HT1080 (cell line): ENCODE measurements around the gene SPINK5. TPM values are rescaled to one million over a fixed set of nuclear protein-coding genes. Genes with fewer than 3 reads are reported as not detected.
A peak's percentile ranks its signal among the peaks of the same experiment; 100 is the strongest.

Experiments used
- DNase-seq: peaks from one replicate; pipeline ENCODE4 v3.0.0-alpha.2; 2015; ENCODE audit warnings: low read depth
- total RNA-seq: library from RNA; depleted of rRNA; stranded (reverse); fragments of >200 nt; shearing (Covaris generic); gene quantifications from 2 replicates; pipeline ENCODE4 v1.2.3, GENCODE V29; 2014

Gene SPINK5
- total RNA-seq, 1 experiment from 2014 or later, result not detected

DNA sequence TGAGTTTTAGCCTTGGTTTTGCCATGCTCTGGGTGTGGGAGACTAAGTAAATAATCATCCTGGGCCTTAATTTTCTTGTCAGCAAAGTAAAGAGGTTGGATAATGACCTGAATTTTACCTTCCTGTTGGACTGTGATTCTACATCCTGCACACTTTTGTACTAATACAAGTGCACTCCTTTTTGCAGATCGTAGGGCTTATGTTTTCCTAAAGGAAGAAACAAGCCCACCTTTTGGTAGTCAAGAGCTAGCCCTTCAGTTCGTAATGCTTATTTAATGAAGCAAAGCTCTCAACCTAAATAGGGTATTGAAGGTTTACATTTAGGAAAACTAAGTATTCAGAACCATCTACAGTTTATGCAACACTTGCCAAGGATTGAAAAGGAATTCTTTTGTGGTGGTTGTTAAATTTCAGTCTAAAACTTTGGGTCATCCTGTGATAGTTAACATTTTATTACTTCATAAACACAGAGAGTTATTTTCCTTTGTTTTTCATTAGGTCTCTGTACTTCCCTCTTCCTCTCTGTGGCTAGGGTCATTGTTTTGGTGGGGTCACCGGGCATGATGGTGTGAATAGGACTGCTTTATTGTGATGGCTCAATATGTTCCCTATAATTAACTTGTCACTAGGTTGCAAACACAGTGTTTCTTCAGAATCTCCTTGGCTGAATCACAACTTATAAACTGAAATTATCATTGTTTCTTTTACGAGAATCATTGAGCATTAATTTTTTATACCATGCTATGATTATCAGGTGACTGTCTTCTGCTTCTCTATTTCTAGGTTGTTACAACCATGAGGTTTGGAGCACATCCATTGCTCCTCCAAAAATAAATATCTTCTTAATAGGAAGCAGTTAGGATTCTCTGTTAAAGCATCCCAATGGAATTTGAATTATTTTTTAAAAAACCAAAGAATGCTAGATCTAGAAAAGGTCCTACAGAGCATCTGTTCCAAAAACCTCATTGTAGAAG is 28.5 kb downstream of the SPINK5 start:
- no peak for DNase-seq

DNA sequence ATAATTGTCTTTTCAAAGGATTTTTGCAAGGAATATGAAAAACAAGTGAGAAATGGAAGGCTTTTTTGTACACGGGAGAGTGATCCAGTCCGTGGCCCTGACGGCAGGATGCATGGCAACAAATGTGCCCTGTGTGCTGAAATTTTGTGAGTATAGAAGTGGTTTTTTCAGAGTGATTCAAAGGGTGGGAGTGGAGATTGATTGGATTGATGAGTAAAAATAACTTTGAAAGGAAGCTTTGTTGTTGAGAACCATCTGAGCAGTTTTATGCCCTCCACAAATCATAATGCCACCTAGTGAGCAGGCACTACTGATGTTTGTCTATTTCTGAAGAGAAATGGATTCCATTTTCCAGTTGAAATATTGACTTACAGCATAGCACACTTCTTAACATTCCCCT is 30.6 kb downstream of the SPINK5 start:
- no peak for DNase-seq

DNA sequence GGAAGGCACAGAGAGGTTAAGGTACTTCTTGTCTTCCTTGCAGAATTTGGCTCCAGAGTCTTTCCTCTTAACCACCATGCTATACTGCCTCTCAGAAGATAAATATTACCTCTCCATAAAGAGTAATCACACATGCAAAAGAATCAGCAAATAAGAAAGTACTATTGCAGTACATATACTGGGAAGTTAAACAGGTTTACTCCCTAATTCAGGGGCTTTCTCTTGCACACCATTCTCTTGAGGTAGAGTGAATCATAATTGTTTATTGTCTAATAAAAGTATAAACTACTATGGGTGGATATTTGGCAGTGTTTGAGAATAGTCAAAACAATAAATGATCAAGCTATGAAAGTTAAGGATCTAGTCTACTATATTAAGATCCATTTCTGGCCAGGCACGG is 40.4 kb downstream of the SPINK5 start:
- DNase-seq, result no peak

DNA sequence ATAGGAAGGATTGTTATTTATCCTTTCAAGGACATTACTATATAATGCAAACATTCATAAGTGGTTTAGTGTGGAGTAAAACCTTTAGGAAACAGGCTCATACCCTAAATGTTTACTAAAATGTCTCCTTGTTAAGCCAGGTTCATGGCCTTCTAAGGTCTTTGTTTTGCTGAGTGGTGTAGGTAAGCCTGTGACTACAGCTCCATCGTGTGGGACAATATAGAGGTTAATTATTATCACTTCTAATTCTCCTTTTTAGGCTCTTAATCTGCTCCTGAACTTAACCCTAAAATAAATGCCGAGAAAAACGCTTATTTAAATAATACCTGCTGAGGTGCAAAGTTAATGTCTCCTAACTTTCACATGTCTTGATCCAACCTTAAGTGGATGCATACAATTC is 43.8 kb downstream of the SPINK5 start:
- DNase-seq, result no peak

DNA sequence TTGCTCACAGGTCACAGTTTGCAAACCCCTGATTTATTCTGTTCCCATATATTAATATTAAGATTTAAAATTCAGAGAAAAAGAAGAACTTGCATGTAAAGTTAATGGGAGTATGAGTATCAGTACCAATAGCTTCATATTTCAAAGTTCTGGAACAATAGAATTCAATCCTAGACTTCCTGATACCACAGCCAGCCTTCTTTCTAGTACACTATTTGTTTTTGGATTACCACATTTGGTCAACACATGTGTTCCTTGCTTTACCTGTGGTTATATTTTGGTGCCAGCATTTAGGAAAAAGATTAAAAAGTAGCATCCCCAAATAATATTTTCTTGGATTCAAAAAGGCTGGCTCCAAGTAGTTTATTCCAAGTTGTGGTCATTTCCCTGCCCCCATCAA is 49.5 kb downstream of the SPINK5 start:
- DNase-seq, result no peak

DNA sequence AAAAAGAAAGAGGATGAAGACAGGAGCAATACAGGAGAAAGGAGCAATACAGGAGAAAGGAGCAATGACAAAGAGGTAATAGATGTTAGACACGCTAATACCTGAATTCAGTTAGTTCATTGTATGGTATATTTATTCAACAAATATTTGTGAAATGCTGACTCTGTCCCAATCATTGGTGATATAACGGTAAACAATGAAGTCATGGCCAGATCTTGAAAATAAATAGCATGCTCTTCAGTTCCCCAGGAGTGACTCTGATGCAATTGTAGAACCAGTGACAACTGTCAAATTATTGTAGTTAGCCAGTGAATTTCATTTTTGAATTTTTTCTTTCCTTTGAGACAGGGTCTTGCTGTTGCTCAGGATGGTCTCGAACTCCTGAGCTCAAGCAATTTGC is 56.5 kb downstream of the SPINK5 start:
- no peak for DNase-seq

DNA sequence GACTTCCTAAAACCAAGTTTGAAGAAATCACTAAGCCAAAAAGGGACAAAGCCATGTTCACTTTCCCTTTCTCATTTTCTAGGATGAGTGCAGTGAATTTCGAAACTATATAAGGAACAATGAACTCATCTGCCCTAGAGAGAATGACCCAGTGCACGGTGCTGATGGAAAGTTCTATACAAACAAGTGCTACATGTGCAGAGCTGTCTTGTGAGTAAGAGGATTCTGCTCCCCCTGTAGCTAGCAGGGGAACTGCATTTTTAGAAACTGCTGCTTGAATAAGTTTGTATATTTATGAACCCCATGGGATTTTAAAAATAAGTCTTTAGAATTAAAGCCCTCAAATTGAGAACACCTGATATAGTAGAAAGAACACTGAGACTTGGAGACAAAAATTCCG is 61.9 kb downstream of the SPINK5 start:
- DNase-seq, result peak; percentile 5

DNA sequence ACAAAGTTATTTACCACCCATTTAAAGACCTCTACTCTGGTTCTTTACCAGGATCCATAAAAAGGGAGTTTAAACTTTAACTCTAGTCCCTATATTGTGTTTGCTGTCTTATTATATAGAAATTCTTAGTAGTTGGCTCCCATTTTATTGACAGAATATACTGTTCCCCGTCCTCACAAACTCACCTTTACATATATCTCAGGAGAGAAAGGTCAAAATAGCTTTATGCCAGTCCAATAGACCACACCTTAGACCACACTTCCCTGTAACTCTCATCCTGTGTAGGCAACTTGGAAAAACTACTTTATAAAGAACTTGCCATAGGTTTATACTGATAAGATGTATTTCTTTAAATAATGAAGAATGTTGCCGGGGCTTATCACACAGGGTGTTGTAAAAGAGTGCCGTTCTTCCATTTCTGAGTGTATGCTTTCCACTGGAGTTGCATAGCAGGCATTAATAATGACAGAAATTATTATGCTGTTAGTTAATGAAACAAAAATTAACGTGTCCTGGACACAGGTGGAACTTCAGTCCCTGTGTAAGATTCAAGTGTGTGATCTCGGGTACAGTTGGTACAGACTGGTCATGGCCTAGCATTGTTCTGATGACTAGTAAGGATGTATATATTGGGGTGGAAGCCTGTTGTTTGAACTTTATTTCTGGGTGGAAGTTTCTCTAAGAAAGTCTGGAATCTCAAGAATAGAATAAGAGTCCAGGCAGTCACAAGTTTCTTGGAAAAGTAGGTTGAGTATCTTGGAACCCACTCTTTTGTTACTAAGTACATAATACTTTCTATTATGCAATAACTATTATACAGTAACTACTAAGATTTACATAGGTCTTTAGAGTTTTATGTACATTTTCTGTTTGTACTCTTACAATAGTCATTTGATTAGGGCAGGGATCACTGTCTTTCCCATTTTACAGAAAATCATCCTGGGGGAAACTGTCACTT is 71.6 kb downstream of the SPINK5 start:
- no peak for DNase-seq

DNA sequence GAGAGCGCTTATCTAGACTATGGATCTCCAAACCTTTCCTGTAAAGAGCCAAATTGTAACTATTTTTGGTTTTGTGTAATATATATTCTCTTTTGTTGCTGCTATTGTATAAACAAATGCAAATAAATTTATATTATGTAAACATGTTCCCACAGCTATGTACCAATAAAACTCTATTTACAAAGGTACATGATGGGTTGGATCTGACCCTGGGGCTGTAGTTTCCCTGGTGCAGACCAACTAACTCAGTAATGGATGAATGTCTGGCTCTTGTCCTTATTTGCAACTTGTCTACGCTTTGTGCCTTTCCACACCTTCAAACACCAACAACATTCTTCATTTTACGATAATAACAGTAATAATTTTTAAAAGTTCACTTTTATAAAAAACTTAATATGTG is 77.1 kb downstream of the SPINK5 start:
- no peak for DNase-seq

DNA sequence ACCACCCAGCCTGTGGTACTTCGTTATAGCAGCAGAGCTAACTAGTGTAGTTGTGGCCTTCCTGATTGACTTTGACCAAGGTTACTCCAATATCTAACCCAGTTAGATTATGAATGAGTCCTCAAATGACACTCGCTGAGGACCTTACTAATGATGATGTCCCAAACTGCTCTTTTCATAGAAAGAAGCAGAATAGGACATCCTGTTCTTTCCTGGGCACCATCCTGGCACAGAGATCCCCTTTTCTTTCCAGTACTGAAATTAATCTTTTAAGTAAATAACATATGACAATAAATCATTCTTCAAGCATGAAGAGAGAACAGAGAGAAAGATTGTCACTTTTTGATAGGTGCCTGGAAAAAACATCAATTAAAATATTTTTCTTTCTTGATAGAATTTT is 77.9 kb downstream of the SPINK5 start:
- DNase-seq, result no peak

DNA sequence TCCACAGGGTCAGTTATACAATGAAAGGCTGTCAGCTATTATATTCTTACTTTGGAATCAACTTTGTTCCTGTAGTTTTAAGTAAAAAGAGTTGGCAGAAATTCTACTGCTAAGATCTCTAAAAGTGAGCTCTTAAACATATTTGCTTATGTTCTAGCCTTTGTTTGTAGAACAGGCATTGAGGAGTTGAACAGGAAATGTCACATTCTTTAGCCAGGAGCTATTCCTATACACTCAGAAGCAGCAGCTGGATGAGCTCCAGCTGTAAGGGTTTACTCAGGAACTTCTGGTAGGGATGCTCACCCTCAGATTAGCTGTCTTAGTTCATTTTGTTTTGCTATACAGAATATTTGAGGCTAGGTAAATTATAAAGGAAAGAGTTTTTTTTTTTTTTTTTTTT is 82.1 kb downstream of the SPINK5 start:
- peak; percentile 46 for DNase-seq

DNA sequence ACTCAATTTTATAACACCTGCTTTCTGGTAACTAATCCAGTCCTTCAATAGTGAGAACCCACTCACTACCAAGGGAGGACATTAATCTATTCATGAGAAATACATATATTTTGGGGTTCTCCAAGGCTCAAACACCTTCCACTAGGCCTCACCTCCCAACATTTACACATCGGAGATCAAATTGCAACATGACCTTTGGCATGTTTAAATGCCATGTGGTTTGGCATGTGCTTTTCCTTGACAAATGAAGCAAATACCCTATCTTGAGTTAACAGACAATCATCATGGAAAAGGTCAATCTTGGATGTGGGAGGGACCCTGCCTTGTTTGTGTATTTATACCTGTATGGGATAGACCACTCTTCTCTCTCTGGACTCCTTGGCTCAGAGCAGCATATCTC is 82.7 kb downstream of the SPINK5 start:
- no peak for DNase-seq

DNA sequence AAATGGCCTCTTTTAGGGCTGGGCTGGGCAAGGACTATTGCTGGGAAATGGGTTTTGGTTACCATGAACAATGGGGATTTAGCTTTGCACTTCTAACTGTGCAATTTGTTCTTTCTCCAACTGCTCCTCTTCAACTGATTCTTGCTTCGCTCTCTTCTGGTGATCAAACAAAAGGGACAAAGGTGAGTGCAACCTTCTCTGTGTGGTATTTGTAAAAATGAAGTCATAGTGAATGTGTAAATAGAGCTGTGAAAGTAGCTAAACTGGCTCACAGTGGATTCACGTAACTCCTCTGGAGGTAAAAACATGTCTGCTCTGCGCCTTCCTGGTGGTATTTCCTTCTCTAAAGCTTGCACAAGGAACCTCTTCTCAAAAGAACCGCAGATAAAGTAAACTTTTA is 83.6 kb downstream of the SPINK5 start:
- DNase-seq, result no peak

DNA sequence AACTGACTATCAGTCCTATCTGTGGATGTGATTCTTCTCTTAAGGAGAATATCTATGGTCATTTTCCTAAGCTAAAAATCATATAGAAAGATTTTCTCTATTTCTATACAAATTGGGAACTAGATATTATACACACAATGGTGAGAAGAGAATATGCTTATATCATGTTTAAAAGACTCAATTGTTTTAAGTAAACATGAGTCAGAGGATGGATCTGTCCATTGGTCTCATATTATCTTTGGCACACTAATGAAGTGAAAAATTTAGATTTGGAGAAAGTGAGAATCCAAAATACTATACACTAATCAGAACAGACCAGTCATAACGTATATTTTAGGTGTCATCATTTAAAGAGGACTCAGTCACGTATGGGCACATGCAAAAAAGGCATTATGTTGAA is 88.1 kb downstream of the SPINK5 start:
- no peak for DNase-seq

DNA sequence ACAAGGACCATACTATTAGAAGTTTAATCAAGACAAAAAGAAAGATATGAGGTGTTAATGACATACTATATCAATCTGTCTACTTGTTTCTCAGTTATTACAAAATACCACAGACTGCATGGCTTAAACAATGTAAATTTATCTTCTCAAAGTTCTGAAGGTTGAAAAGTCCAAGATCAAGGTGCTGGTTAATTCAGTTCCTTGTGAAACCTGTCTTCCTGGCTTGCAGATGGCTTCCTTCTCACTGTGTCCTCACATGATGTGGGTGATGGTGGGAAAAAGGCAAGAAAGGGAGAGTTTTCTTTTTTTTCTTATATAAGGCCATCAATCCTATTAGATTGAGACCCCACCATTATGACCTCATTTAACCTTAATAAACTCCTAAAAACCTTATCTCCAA is 89.0 kb downstream of the SPINK5 start:
- DNase-seq, result no peak

DNA sequence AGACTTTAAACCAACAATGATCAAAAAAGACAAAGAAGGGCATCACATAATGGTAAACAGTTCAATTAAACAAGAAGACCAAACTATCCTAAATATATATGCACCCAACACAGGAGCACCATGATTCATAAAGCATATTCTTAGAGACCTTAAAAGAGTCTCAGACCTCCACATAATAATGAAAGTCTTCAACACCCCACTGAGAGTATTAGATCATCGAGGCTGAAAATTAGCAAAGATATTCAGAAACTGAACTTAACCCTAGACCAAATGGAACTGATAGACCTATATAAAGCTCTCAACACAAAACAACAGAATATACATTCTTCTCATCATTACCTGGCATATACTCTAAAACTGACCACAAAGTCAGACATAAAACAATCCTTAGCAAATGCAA is 92.8 kb downstream of the SPINK5 start:
- DNase-seq, result no peak

DNA sequence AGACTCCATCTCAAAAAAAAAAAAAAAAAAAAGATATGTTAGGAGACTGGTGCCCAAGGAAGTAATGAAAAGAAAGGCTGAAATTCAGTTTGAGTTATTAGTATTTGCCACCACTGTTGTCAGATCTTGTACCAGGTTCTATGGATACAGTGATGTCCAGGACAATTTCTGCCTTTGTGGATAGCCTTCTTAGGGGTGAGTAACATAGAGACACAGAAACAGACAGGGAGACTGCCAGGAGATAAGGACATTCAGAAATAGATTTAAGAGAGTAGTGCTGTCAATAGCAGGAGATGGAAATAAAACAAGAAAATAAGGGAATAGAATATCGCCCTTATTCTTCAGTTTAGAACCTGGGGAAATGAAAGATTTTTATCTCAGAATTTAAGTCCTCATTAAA is 98.3 kb downstream of the SPINK5 start:
- DNase-seq, result no peak

DNA sequence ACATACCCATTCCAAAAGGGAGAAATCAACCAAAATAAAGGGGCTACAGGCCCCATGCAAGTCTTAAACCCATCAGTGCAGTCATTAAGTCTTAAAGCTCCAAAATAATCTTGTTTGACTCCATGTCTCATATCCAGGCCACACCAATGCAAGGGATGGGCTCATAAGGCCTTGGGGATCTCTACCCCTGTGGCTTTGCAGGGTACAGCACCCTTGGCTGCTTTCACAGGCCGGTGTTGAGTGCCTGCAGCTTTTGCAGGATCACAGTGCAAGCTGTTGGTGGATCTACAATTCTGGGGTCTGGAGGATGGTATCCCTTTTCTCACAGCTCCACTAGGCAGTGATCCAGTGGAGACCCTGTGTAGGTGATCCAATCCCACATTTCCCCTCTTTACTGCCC is 99.6 kb downstream of the SPINK5 start:
- DNase-seq, result no peak

DNA sequence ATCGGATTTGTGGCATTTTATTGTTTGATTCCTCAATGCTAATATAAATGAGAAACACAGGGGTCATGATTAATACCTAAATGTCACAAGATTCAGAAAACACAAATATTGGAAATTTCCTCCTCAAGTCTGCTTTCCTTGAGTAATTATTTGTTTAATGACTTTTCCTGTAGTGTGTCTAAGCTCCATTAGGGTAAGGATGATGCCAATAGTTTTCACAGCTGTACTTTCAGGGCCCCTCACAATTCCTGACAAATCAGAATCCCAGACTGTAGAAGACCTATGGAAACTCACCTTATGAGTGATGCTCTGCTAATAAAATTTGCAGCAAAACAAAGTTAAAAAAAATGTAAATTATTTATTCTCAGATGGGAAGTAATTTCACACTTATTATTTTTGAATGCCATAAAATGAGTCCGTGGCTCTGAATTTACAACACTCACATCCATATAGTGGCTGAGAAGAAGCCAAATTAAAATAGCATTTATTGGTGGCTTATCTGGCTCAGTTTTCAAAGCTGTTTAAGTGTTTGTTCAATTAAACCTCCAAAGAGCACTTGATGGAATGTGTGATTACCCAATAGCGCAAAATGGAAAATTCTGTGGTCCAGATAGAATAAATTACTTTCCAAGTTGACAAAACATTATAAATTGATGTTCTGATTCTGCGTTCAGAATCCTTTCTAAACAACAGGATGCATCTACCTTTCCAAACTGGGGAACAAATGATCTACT is 102.9 kb downstream of the SPINK5 start:
- DNase-seq, result no peak

DNA sequence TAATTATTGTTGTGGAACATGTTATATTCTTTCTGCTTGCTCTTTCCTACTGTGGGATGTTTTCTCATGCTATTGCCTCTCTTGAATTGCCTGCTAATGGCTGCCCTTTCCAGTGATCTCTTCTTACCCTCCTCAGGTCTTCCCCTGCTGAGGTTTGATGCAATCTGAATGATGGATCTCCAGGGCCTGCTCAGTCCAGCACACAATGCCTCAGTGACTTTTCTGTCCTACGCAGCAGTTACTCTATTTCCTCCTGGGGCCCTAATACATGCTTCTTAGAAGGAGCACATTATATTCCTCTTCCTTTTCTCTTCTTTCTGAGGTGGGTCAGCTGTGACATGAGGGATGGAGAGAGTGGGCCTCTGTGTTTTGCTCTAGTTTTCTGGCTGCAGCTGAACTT is 104.5 kb downstream of the SPINK5 start, which contains the start of gene SPINK14:
Gene SPINK14 (plus strand): TSS at position 301 of the 400 bp plus-strand sequence. CDS start 1,187 bp downstream, outside the sequence.
- no peak for DNase-seq

DNA sequence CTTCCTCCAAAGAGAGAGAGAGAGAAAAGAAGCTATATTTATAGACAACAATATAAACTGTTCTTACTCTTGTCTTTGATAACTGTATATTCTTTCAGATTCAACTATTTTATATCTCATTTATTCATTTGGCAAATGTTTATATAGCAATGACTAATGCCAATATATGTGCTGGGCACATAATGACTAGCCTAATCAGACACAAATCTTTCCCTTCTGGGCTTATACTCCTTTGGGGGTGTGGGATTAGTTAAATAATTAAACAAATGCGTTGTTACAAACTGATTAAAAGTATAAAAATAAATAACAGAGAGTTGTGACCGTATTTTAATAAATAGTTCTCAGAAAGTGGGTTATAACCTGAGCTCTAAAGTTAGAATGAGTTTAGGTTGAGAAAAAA is 108.6 kb downstream of the SPINK5 start:
- DNase-seq, result no peak
